GM12874 (cell line): Measurements from ENCODE around the gene SLC16A3.

ENCODE experiments used
- TF ChIP-seq, protein P1 (sequence below): IDR thresholded peaks from 2 replicates; pipeline ENCODE4 v1.5.1; 2011; ENCODE audit warnings: low read depth, mild to moderate bottlenecking, control low read depth, low read length, moderate library complexity; ENCODE audit not compliant: insufficient read depth

The SLC16A3 gene

DNA sequence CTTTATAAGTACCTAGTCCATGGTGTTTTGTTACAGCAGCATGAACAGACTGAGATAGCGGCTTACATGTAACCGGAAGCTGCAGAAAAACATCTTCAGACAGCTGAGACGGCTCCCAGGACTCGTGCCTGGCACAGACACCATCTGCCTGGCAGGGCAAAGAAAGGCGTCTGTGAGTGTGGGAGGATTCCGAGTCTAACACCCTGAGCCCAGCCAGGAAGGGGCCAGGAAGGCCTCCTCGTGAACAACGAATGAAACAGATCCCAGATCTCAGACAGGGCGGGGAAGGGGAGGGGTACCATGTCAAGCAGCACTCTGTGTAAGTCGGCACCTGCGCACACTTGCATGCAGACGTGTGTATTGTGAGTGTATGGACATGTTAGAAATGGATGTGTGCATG is 49.0 kb downstream of the SLC16A3 start:
- TF ChIP-seq, protein P1, sequence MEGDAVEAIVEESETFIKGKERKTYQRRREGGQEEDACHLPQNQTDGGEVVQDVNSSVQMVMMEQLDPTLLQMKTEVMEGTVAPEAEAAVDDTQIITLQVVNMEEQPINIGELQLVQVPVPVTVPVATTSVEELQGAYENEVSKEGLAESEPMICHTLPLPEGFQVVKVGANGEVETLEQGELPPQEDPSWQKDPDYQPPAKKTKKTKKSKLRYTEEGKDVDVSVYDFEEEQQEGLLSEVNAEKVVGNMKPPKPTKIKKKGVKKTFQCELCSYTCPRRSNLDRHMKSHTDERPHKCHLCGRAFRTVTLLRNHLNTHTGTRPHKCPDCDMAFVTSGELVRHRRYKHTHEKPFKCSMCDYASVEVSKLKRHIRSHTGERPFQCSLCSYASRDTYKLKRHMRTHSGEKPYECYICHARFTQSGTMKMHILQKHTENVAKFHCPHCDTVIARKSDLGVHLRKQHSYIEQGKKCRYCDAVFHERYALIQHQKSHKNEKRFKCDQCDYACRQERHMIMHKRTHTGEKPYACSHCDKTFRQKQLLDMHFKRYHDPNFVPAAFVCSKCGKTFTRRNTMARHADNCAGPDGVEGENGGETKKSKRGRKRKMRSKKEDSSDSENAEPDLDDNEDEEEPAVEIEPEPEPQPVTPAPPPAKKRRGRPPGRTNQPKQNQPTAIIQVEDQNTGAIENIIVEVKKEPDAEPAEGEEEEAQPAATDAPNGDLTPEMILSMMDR, result no peak

DNA sequence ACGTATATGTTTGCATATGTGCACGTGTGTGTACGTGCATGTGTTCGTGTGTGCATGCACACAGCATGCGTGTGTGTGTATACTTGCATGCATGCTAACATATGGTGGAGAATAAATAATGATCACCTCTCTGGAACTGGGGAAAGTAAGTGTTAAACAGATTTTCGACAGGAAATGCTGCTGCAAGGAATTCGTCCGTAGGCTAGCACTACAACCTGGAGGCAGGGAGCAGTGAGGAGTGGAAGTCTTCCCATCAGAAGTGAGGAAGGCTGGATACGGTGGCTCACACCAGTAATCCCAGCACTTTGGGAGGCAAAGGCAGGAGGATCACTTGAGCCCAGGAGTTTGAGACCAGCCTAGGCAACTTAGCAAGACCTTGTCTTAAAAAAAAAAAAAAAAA is 49.5 kb downstream of the SLC16A3 start:
- TF ChIP-seq, protein P1, result no peak

DNA sequence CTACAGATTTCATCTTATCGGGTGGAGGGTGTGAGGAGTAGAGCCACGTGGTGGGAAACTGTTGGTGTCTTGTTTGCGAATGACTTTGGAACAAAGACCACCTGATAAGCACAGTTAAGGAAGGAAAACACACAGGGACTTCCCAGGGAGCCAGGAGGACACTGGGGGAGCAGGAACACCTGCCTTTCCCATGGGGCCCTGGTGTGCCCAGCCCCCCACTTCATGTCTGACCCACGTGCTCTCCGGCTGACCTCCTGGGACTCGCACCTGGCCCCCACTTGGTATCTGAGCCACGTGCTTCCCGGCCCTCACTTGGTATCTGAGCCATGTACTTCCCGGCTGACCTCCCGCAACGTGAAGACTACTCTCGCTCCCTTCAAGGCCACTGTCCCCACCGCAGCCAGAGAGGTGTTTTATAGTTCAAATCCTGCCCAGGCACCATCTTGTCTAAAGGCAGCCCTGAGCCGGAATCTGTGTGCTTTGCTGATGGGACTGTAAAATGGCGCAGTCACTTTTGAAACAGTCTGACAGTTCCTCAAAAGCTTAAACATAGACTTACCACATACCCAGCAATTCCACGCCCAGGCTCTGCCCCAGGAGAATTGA is 50.0 kb downstream of the SLC16A3 start:
- TF ChIP-seq, protein P1, result no peak

DNA sequence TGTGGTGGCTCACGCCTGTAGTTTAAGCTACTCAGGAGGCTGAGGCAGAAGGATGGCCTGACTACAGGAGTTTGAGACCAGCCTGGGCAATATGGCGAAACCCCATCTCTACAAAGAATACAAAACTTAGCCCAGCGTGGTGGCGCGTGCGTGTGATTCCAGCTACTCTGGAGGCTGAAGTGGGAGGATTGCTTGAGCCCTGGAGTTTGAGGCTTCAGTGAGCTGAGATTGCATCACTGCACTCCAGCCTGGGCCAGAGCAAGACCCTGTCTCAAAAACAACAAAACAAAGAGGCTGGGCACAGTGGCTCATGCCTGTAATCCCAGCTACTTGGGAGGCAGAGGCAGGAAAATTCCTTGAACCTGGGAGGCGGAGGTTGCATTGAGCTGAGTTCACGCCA is 51.7 kb downstream of the SLC16A3 start:
- TF ChIP-seq, protein P1, result no peak

DNA sequence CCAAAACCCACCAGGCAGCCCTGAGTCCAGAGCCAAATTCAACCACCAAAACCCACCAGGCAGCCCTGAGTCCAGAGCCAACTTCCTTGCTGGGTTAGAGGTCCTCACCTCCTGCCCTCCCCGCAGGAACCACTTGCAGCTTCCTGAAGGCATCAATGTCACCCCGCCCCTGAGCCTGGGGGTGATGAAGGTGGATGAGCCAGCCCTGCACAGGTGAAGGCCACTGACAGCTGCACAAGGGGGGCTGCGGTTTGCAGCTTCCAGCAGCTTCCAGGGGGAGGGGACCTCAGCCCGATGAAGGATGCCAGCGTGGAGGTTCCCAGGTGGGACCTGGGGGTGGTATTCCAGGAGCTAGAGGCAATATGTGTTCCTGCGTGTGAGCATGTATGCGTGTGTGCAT is 52.2 kb downstream of the SLC16A3 start:
- TF ChIP-seq, protein P1, result no peak

DNA sequence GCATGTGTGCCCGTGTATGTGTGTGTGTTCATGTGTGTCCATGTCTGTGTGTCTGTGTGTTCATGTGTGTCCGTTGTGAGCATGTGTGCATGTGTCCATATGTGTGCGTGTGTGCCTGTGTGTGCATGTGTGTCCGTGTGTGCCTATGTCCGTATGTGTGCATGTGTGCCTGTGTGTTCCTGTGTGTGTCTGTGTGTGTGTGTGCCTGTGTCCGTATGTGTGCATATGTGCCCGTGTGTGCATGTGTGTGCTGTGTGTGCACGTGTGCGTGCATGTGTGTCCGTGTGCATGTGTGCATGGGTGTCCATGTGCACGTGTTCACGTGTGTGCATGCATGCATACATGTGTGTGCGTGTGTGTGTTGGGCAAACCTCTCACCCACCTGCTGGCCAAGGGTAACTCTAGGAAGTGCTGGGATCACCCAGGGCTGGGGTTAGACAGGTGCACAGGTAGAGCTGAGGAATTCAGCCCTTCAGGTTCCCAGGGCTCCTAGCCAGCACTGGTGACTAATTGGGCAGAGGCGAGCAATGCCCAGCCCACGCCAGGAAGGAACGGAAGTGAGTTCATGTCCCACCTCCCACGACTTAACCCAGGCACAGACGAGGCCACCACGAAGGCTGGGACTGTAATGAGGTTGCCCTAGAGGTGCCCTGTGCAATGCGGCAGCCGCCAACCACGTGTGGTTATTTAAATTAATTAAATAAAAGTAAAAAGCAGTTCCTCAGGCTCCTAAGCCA is 52.8 kb downstream of the SLC16A3 start:
- TF ChIP-seq, protein P1, result no peak

DNA sequence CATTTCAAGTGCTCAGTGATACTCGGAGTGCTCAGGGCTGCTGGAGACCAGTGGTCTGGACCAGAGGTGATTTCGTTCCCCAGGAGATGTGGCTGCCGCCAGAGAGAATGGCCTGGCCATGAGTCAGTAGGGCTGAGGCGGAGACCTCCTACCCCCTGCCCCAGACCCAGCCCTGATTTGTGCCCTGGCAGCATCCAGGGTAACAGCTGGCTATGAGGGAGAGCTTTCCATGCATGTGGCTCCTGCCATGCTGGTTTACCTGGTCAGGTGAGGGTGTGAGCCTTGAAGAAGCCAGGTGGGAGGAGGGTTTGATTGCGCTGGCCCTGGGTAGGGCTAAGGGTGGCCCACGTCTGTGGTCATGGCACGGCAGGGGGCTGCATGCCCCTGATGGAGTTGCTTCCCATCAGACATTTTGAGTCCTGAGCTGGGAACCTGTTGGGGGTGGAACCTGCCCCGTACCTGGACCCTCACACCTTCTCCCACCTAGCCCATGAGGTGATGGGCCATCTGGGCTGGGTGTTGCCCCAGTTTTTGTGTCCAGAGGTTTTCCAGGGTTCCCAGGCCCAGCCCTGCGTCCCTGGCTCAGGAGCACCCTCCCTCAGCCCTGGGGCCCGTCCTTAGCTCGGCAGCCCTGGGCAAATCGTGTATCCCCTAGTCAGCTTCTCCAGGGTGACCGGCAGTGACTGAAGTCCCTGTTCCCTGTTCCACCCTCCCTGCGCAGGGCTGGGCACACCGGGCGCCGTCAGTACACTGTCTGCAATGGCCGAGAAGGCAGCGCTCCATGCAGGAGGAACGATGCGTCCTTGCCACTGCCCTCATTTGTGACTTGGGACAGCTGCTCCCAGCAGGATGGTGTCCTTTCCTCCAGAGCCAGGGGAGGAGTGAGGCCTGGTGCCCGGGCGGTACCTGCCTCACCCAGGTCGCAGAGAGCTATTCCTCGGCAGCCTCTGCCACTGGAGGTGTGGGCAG is 53.7 kb downstream of the SLC16A3 start:
- TF ChIP-seq, protein P1, result no peak
